HG03280 (cell line): ENCODE data around the gene CHD9.
"Not testable (repeated sequence)": the region's sequence is repeated elsewhere in the genome, so short reads cannot be mapped to it uniquely, and the experiment has no call there.

Experiments
- ATAC-seq: cut with Tn5 transposase; IDR thresholded peaks from one replicate; pipeline ENCODE4 v1.9.1; 2021; ENCODE audit warnings: mild to moderate bottlenecking, moderate library complexity; ENCODE audit not compliant: unreplicated experiment

The CHD9 gene

GRCh38 chr16:53130159-53131049 is 75.6 kb downstream of the CHD9 start:
- ATAC-seq: peak; percentile 87

DNA sequence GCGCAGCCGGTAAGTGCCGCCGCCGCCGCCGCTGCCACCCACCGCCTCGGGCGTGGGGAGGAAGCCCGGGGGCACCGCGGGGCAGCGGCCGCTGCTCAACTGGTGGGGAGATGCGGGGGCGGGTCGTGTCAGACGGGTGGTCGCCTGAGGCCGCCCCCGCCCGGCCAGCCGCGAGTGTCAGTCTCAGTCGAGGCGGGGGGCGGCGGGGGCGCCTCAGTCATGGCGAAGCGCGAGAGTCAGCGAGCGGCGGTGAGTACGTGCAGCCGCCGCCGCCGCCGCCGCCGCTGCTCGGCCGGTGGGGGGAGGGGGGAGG is 76.2 kb downstream of the CHD9 start:
- peak; percentile 0 for ATAC-seq

DNA sequence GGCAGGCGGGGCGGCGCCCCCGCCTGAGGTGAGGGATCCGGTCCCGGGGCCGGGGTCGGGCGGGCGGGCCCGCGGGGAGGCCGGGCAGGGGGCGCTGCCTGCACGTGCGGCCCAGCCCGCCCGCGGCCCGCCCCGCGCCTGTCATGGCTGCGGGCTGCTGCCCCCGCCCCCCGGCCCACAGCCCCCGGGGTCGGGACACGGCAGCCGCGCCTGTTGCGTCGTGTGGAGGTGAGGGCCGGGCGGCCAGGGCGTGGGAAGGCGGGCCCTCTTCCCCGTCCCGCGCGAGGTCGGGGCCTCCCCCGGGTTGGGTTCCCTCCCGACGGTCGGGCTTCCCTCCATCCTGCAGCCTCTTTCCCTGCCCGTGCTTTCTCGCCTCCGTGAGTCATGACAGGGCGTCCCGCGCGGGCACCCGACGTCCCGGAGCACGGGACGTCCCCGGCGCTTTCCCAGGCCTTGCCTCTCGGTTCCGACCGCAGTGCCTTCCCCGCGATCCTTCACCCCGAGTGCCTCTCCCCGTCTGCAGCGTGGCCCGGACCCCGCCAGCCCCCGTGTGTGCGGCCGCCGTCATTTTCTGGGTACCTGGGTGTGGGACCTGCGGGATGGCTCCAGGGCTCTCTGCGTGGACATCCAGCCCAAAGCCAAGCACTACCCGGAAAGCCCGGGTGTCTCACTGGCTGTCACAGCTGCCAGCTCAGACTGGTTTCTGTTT is 76.7 kb downstream of the CHD9 start:
- ATAC-seq: peak; percentile 26

DNA sequence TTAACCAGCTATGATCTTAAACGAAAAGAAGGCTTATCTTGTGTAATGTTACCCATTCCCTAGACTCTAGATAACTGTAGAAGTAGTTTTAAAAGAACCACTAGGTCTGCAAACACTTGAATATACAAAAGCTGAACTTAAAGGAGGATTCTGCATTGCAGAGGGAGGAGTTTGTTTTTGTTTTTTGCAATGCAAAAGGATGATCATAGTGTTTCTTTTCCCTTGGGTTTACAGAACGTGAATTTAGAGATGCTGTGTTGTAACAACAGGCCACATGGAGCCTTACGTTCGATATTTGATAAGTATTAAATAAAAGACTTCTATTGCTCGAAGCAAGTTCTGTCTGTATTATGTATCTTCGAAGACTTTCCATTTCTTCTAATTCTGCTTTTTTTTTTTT is 77.6 kb downstream of the CHD9 start:
- no peak for ATAC-seq

- ATAC-seq: no peak
These were observed 80.5 kb downstream of the CHD9 start for GRCh38 chr16:53135329-53135728.

GRCh38 chr16:53142823-53143568 is 88.2 kb downstream of the CHD9 start:
- no peak for ATAC-seq

DNA sequence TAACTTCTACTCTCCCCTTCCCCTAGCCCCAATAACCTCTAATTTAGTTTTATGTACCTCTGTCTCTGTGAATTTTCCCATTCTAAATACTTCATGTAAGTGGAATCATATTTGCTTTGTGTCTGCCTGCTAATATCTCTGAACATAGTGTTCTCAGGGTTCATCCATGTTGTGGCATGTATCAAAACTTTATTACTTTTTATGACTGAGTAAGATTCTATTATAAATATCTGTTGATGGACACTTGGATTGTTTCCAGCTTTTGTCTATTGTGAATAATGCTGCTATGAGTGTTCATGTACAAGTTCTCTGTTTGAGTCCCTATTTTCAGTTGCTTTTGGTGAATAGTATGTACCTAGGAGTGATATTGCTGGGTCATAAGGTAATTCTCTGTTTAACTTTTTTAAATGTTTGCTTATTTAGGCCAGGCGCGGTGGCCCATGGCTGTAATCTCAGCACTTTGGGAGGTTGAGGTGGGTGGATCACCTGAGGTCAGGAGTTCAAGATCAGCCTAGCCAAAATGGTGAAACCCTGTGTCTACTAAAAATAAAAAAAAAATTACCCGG is 92.8 kb downstream of the CHD9 start:
- no peak for ATAC-seq

DNA sequence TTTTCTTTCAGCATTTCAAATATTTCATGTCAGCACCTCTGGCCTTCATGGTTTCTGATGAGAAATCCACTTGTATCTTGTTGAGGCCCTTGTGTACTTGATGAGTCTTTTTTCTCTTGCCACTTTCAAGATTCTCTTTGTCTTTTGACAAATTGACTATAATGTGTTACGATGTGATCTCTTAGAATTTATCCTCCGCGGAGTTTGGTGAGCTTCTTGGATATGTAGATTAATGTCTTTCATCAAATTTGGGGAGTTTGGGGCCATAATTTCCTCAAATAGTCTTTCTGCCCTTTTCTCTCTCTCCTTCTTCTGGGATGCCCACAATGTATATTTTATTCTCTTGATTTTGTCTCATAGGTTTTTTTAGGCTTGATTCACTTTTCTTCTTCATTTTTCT is 96.0 kb downstream of the CHD9 start:
- ATAC-seq: no peak

- no peak for ATAC-seq
These were observed 97.5 kb downstream of the CHD9 start for GRCh38 chr16:53152329-53152728.

GRCh38 chr16:53153130-53153529 is 98.3 kb downstream of the CHD9 start:
- no peak for ATAC-seq

DNA sequence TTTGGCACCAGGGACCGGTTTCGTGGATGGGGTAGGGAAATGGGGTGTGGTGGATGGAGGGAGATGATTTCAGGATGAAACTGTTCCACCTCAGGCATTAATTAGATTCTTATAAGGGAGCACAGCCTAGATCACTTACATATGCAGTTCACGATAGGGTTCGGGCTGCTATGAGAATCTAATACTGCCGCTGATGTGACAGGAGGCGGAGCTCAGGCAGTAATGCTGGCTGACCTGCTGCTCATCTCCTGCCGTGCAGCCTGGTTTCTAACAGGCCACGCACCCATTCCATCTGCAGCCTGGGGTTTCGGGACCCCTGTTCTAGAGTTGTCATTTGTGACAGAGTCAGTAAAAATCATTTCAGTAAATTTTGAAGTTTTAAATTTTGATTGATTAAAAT is 99.7 kb downstream of the CHD9 start:
- no peak for ATAC-seq

DNA sequence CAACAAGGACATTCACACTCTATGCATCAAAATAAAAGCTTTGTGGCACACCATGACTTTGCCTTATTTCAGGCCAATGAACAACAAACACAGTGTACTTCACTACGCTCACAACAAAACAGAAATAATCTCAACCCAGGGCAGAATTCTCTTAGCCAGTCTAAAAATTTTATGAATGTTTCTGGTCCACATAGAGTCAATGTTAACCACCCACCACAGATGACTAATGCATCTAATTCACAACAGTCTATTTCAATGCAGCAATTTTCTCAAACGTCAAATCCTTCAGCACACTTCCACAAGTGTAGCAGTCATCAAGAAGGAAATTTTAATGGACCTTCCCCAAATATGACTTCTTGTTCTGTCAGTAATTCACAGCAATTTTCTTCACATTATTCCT is 101.7 kb downstream of the CHD9 start:
- ATAC-seq: no peak

- ATAC-seq: peak; percentile 55
These were observed 105.1 kb downstream of the CHD9 start for GRCh38 chr16:53159781-53160436.

- ATAC-seq: no peak
These were observed 111.3 kb downstream of the CHD9 start for GRCh38 chr16:53166099-53166498.

DNA sequence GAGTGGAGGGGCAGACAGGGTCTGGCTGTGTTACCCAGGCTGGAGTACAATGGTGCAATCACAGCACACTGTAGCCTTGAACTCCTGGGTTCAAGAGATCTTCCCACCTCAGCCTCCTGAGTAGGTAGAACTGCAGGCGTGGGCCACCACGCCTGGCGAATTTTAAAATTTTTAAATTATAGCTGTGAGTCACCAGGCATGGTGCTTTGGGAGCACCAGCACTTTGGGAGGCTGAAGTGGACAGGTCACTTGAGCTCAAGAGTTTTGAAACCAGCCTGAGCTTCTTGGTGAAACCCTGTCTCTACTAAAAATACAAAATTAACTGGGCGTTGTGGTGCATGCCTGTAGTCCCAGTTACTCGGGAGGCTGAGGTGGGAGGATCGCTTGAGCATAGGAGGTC is 114.0 kb downstream of the CHD9 start:
- ATAC-seq: no peak

GRCh38 chr16:53172517-53172916 is 117.7 kb downstream of the CHD9 start:
- no peak for ATAC-seq

GRCh38 chr16:53175118-53175517 is 120.3 kb downstream of the CHD9 start:
- no peak for ATAC-seq

DNA sequence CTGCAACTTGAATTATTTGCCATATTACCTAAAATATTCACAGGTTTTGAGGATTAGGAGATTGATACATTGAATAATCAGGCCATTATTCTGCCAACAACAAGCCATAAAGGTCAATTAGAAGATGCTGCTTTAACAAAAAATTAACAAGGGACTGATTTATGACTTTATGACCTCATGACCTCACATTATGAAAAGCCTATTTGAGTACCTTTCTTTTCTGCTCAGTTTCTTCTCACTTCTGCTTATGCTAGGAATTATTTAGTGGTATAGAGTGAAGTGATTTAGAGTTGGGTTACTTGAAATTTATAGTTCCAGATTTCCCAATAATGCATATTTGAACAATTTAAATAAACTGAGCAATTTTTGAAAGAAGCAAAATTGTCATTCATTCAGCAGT is 121.6 kb downstream of the CHD9 start:
- no peak for ATAC-seq

DNA sequence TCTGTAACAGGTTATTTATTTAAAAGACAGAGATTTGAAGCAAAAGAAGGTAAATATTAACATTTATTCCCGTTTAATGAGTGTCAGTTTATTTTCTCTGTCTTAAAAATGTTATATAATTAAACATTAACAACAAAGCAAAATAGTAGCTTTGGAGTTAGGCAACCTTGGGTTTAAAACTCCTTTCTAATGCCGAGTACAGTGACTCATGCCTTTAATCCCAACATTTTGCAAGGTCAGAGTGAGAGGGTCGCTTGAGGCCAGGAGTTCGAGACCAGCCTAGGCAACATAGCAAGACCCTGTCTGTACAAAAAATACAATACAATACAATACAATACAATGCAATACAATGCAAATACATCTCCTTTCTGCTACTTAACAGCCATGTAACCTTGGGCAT is 128.7 kb downstream of the CHD9 start:
- no peak for ATAC-seq

DNA sequence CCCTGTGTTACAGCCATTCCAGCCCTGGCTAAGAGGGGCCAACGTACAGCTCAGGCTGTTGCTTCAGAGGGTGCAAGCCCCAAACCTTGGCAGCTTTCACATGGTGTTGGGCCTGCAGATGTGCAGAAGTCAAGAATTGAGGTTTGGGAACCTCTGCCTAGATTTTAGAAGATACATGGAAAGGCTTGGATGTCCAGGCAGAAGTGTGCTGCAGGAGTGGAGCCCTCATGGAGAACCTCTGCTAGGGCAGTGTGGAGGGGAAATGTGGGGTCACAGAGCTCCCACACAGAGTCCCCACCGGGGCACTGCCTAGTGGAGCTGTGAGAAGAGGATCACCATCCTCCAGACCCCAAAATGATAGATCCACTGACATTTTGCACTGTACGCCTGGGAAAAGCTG is 130.9 kb downstream of the CHD9 start:
- not testable (repeated sequence) for ATAC-seq

DNA sequence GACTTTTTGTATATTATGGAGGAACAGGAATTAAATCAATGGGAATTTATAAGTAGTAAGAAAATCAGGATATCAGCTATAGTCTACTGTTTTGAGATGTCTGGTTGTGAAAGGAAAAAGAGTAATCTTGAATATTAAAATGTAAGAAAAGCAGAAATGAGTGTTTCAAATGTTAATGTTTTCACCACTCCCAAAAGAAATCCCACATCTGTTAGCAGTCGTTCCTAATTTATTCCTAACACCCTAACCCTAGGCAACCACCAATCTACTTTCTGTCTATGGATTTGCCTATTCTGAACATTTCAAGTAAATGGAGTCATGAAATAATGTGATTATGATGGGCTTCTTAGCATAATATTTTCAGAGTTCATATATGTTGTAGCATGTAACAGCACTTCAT is 133.0 kb downstream of the CHD9 start:
- no peak for ATAC-seq
